GM18505 (cell line): ENCODE measurements around the gene MRPS2.
"Not testable (repeated sequence)": the region's sequence is repeated elsewhere in the genome, so short reads cannot be mapped to it uniquely, and the experiment has no call there.

Experiments used
- ATAC-seq: cut with Tn5 transposase; IDR thresholded peaks from one replicate; pipeline ENCODE4 v1.9.1; 2021; ENCODE audit not compliant: unreplicated experiment
- POLR2A ChIP-seq: IDR thresholded peaks from 4 replicates; pipeline ENCODE4 v1.6.1; 2011; ENCODE audit warnings: borderline replicate concordance; ENCODE audit not compliant: insufficient read depth, insufficient read length; ENCODE audit errors: extremely low read depth

The MRPS2 gene

DNA sequence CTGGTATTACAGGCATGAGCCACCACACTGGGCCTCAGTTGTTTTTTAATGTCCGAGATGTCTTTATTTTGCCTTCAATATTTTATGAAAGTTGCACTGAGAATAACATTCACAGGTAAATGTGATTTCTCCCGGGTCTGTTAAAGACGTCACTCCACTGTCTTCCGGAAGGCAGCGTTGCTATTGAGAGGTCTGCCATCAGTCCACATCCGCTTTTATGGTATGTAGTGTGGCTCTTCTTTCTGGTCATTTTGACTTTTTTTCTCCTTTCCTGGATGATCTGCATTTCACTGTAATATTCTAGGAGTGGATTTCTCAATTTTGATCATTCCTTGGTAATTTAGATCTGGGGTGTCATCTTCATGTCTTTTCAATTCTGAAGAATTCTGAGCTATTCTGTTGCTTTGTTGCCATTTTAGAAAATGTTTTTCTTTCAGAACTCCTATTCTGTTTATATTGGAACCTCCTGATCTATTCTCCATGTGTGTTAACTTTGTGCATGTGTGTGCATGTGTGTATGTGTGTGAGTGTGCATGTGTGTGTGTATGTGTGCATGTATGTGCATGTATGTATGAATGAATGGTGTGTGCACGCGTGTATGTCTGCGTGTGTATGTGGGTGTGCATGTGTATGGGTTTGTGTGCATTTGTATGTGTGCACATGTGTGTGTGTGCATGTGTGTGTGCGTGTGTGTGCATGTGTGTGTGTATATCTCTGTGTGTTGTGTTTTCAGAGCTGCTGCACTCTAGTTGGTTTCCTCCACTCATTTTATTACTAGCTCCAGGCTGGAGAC lies 18.9 kb downstream of the MRPS2 start:
- no peak for ATAC-seq
- TF ChIP-seq POLR2A: no peak

DNA sequence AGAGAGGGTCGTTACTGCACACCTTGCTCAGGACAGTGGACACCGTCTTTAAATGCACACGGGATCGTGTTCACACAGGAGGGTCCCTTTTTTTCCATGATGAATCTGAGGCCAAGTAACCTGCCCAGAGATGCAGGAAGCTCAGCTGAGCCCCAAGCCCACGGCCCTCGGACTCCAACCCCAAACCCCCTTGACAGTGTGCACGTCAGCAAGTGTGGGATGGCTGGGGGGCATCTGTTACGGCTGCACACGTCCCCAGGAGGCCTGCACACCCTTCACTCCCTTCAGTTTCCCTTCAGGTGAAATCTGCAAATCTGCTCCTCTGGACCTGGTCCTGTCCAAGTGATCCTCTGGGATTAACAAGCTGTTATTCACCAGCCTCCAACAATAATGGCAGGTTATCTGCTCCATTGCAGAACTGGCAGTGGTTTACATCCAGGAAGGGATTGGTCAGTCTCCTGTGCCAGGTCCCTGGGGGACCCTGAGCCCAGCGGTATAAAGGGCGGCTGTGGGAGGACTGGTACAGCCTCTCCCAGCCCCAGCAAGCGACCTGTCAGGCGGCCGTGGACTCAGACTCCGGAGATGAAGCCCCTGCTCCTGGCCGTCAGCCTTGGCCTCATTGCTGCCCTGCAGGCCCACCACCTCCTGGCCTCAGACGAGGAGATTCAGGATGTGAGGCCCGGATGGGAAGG lies 20.6 kb downstream of the MRPS2 start, which contains the start of gene LCN1:
Gene LCN1 (plus strand): TSS at position 525 of the 692 bp plus-strand sequence. CDS start 58 bp downstream, at position 583.
- no peak for TF ChIP-seq POLR2A
- ATAC-seq: no peak

DNA sequence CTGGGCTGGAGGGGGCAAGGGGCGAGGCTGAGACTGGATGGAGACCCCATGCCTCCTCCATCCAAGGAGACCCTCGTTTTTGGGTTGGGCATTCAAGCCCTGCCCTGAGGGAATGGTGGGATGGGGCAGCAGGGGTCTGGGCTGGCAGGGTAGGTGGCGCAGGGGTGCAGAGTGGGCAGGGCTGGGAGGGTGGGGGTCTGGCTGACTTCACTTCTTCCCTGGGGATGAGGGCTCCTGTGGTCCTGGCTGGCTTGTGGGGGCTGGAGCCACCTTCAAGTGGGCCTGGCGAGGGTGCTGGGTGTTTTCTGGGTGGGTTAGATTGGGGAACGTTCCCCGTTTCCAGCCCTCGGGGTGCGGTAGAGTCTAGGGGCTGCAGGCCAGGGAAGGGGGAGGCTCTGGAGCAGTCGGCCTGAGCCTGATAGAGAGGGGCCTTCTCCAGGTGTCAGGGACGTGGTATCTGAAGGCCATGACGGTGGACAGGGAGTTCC lies 21.2 kb downstream of the MRPS2 start:
- no peak for TF ChIP-seq POLR2A
- ATAC-seq: no peak

DNA sequence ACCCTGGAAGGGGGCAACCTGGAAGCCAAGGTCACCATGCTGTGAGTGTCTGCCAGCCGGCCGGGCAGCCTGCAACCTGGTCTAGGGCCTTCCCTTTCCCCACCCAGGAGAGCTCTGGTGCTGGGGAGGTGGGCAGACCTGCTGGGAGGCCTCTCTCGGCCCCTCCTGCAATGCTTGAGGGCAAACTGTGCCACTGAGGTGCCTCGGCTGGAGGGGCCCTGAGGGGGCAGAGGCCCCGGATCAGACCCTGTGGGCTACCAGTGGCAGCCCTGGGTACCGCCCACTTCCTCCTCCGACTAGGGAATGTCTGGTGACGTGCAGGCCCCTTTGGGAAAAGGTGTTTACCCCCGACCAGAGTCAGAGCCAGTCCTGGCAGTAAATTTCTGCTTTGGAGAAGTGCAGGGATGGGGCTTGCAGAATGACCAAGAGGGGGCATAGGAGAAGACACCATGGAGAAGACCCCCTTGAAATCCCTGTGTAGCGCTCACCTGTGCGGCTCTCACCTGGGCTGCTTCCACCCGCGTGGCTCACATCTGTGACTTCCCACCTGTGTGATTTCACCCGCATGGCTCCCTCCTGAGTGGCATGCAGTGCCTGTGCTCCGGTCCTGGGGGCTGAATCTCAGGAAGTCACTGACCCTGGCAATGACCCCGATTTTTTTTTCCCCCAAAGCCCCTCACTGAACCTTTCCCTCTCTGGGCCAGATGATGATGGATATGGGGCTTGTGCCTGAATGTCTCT lies 21.8 kb downstream of the MRPS2 start:
- no peak for ATAC-seq
- no peak for TF ChIP-seq POLR2A

DNA sequence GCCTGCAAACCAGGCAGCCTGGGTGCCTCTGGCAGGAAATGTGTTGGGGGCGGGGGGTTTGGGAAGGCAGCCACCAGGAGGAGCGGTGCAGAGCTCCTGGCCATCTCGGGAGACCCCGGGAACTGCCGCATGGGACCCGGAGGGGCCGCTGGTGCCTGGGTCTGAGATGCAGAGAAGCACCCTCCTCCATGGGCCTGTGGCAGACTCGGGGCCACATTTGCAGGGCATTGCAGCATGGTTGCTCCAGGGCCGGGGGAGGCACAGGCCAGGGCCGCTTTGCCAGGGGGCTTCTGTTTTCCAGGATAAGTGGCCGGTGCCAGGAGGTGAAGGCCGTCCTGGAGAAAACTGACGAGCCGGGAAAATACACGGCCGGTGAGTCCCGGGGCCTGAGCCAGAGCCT lies 22.4 kb downstream of the MRPS2 start:
- no peak for ATAC-seq
- TF ChIP-seq POLR2A: no peak

DNA sequence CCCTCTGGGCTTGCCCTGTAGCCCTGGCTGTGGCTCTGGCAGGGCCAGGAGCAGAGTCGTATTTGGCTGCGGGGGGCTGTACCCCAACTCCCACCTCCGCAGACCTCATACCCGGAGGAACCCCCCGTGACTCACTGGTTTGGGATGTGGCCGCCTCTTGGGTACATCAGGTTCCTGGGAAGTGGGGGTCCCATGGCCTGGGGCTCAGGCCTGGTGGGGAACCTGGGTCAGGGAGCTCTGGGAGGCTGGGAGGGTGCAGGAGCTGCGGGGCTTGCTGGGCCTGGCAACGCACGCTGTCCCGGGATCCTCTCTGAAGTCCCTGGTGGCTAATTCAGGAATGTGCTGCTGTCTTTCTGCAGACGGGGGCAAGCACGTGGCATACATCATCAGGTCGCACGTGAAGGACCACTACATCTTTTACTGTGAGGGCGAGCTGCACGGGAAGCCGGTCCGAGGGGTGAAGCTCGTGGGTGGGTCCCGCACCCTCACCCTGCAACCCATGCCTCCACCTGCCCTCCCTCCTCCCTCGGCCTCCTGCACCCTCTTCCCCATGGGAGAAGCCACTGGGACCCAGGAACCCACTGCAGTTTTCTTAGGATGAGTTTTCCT lies 23.1 kb downstream of the MRPS2 start:
- ATAC-seq: no peak
- TF ChIP-seq POLR2A: no peak

DNA sequence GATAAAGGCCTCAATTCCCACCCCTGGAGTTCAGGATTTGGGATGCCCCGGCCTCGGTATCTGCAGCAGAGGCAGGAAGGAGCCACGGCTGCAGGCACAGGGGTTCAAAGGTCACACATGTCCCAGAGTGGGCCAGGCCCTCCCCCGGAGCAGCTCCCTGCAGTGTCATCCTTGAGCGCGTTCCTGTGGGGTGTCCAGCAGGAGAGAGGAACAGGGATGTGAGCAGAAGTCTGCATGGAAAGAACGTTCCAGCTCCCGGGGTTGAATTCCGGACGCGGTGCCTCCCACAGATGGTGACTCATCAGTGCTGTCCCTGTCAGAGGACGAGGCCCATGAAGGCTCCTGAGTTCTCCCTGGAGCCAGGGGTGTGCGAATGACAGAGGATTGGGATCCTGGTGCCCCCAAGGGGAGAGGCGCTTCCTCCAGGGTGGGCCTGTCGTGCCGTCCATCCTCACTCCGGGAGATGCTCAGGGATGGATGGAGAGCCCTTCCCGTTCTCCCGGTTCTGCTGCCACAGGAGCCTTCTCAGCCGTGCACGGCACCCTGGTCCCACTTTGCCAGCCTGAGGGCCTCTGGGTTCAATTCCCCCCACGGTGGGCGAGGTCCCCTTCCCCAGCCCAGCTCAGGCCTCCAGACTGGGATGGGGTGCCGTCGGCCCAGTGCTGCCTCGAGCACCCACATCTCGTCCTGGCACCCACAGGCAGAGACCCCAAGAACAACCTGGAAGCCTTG lies 23.8 kb downstream of the MRPS2 start:
- TF ChIP-seq POLR2A: no peak
- ATAC-seq: no peak

DNA sequence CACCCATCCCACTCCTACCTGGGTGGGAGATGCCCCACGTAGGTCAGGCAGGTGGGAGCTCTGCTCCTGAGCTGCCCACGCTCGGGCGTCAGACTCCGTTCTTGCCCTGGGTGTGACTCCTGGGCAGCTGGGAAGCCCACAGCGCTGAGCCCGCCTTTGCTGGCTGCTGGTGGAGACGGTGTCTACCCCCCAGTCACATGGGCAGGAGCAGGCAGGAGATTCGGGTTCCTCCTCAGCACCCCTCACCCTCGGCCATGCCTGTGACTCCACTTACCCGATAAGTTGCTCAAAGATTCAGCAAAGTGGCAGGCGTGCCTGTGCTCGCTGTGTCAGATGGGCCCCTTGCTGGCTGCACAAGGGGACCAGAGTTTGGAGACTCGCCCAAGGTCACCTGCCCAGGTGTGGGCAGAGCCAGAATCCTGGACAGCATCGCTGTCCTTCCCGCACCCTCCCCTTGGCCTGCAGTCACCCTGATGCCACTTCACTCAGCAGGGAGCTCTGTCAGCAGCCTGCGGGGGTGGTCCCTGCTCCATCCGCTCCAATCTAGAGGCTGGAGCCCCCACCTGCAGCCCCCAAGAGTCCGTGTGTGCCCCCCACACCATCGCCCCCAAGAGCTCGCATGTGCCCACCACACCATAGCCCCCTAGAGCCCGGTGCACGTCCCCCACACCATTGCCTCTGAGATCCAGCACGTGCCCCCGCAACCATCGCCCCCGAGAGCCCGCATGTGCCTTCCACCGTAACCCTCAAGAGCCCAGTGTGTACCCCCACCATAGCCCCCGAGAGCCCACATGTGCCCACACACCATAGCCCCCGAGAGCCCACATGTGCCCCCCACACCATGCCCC lies 25.0 kb downstream of the MRPS2 start:
- TF ChIP-seq POLR2A: no peak
- ATAC-seq: no peak

DNA sequence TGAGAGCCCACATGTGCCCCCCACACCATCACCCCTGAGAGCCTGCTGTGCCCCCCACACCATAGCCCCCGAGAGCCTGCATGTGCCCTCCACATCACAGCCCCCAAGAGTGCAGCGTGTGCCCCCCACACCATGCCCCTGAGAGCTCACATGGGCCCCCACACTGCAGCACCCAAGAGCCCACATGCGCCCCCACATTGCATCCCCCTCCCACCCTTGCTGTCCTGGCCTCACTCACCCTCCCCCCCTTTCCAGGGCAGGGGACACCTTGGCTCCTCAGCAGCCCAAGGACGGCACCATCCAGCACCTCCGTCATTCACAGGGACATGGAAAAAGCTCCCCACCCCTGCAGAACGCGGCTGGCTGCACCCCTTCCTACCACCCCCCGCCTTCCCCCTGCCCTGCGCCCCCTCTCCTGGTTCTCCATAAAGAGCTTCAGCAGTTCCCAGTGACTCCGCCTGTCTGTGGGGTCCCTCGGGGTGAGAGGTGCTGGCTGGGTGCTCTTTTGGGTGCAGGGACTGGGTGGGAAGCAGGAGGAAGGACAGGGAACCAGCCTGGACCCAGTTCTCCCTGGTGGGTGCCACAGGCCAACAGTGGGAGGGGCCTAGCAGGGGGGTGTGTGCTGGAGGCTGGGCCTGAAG lies 25.7 kb downstream of the MRPS2 start:
- ATAC-seq: no peak
- TF ChIP-seq POLR2A: no peak

DNA sequence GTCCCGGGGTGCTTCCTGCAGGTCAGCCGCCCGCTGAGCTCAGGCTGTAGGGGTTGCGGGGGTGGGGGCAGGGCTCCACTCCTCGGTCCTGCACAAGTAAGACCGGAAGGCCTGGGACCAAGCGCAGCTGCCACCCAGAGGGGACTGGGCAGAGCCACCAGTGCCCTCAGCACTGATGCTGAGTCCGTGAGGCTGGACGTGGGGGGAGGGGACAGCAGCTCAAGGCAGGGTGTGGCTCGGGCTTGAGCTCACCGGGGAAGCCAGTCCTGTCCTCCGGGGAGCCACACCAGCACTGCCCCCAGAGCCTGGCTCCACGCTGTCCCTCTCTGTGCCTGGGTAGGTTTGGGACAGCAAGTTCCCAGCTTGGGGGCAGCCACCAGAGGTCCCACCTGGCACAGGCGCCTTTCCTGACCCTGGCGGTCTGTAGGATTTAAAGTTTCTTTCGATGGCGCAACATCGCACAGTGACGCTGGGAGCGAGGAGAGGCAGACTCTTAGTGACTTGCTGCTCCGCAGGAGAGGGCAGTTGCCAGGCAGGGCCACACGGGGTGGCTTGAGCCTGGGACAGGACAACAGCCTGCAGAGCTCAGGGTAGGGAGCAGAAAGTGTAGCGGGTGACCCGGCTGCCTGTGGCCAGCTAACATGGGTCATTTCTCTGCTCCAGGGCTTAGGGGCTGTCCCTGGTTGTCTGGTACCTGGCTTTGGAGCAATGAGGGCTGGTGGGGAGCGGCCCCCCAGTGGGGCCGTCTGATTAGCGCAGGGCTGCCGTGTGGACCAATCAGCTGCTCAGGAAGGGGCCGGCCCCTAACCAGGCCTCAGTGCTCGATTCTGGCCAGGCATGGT lies 26.5 kb downstream of the MRPS2 start:
- TF ChIP-seq POLR2A: no peak
- ATAC-seq: no peak

DNA sequence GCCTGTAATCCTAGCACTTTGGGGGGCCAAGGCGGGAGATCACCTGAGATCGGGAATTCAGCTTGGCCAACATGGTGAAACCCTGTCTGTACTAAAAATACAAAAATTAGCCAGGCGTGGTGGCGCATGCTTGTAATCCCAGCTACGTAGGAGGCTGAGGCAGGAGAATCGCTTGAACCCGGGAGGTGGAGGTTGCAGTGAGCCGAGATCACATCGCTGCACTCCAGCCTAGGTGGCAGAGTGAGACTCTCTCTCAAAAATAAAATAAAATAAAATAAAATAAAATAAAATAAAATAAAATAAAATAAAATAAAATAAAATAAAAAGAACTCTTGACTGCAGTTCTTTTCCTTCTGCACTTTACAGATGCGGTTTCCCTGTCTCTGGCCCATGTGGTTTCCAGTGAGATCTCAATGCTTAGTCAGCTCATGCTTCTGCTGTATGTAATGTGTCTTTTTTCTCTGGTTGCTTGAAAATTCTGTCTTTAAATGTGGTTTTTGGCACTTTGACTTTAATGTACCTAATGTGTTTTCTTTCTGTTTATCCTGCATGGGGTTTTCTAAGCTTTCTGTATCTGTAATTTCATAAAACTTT lies 28.5 kb downstream of the MRPS2 start:
- ATAC-seq: not testable (repeated sequence)

DNA sequence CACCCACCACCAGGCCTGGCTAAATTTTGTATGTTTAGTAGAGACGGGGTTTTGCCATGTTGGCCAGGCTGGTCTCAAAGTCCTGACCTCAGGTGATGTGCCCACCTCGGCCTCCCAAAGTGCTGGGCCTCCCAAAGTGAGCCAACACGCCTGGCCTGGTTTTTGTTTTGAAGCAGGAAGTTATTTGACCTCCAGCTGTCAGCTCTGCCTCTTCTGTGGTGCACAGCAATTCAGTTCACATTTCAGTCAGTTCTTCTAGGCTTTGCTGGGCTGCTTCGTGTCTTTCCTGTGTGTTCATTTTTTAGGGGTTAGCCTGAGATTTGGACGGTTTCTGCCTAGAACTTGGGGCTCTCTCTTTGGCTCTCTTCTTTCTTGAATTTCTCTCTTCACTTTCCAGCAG lies 29.7 kb downstream of the MRPS2 start:
- no peak for ATAC-seq
- TF ChIP-seq POLR2A: no peak
